OCI-LY1 (cell line): Measurements from ENCODE around the gene TMIE.
A peak's percentile ranks its signal among the peaks of the same experiment; 100 is the strongest.

Source experiments
- H2AFZ ChIP-seq: fragments of 200-600 bp; sonication (generic), shearing (Covaris generic); 2 replicates; pipeline ENCODE4 v1.6.0; 2014; ENCODE audit warnings: antibody characterized with exemption, mild to moderate bottlenecking, low read length
- H3F3A ChIP-seq: fragments of 200-600 bp; sonication (generic), shearing (Covaris generic); 2 replicates; pipeline ENCODE4 v1.6.0; 2014; ENCODE audit warnings: mild to moderate bottlenecking, antibody characterized with exemption, low read length, moderate library complexity; ENCODE audit not compliant: insufficient read depth
- H3K27ac ChIP-seq: fragments of 200-600 bp; sonication (generic); 2 replicates; pipeline ENCODE4 v1.5.1; 2014; ENCODE audit warnings: low read length, mixed run types, mild to moderate bottlenecking, low read depth; ENCODE audit not compliant: poor library complexity, severe bottlenecking
- H3K27me3 ChIP-seq: fragments of 200-600 bp; sonication (generic); 2 replicates; pipeline ENCODE4 v1.6.0; 2014; ENCODE audit warnings: antibody characterized with exemption, mild to moderate bottlenecking, low read length, moderate library complexity; ENCODE audit not compliant: insufficient read depth
- H3K36me3 ChIP-seq: fragments of 200-600 bp; sonication (generic); 2 replicates; pipeline ENCODE4 v1.6.1; 2014; ENCODE audit warnings: mild to moderate bottlenecking, antibody characterized with exemption, low read length, moderate library complexity, mixed read lengths; ENCODE audit not compliant: insufficient read depth
- H3K4me1 ChIP-seq: fragments of 200-600 bp; sonication (generic); 2 replicates; pipeline ENCODE4 v1.5.1; 2014; ENCODE audit warnings: mild to moderate bottlenecking, low read length, moderate library complexity; ENCODE audit not compliant: insufficient read depth, severe bottlenecking
- H3K4me2 ChIP-seq: fragments of 200-600 bp; sonication (generic), shearing (Covaris generic); 2 replicates; pipeline ENCODE4 v1.6.1; 2014; ENCODE audit warnings: low read length
- H3K4me3 ChIP-seq: fragments of 200-600 bp; sonication (generic); 2 replicates; pipeline ENCODE4 v1.5.1; 2014; ENCODE audit warnings: low read length, low read depth, mild to moderate bottlenecking, mixed read lengths; ENCODE audit not compliant: poor library complexity, severe bottlenecking
- H3K79me2 ChIP-seq: fragments of 200-600 bp; shearing (Covaris generic); 2 replicates; pipeline ENCODE4 v1.6.1; 2016; ENCODE audit warnings: mixed run types, low read length, mixed read lengths; ENCODE audit not compliant: insufficient read depth
- H3K9ac ChIP-seq: fragments of 200-600 bp; sonication (generic), shearing (Covaris generic); 2 replicates; pipeline ENCODE4 v1.6.1; 2014; ENCODE audit warnings: mild to moderate bottlenecking, low read length, mixed read lengths
- H3K9me2 ChIP-seq: fragments of 200-600 bp; sonication (generic), shearing (Covaris generic); 2 replicates; pipeline ENCODE4 v1.6.1; 2014; ENCODE audit warnings: low read depth, mild to moderate bottlenecking, low read length, mixed read lengths
- H3K9me3 ChIP-seq: fragments of 200-600 bp; shearing (Covaris generic); 2 replicates; pipeline ENCODE4 v1.6.1; 2014; ENCODE audit warnings: low read length, mixed read lengths
- H4K20me1 ChIP-seq: fragments of 200-600 bp; sonication (generic), shearing (Covaris generic); 2 replicates; pipeline ENCODE4 v1.6.0; 2016; ENCODE audit warnings: mild to moderate bottlenecking, low read length; ENCODE audit not compliant: insufficient read depth
- EZH2 ChIP-seq: fragments of 200-600 bp; sonication (generic), shearing (Covaris generic); IDR thresholded peaks from 2 replicates; pipeline ENCODE4 v1.8.0; 2017; ENCODE audit warnings: borderline replicate concordance, mixed run types, mild to moderate bottlenecking, antibody characterized with exemption, low read length, moderate library complexity, mixed read lengths
- TF ChIP-seq, protein P1 (sequence below): fragments of 200-600 bp; sonication (generic), shearing (Covaris generic); IDR thresholded peaks from 2 replicates; pipeline ENCODE4 v1.5.1; 2017; ENCODE audit warnings: mild to moderate bottlenecking, antibody characterized with exemption, low read length, moderate library complexity, mixed read lengths

The TMIE gene

DNA sequence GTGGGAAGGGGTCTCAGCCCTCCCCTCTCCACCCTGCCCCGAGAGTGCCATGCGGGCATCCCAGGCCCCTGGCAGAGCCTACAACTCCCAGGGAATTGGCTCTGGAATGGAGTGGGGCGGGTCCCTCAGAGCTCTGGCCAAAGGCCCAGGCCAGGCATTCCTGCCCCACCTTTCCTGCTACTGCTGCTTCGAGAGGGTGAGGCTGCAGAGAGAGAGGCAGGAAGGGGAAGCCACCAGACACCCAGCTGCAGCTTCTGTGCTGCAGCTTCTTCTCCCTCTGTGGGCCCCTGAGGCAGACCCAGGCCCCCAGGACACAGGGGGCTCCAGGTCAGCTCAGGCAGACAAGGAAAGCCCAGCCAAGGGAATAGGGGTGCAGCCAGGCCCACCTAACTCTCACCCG, 10.4 kb upstream of the TMIE start:
- Histone ChIP-seq H3F3A (no peaks in the 10 kb centered on the region), H3K4me2 (no peak overlapping the region), H3K9me2 (no peaks in the 10 kb centered on the region), H4K20me1 (no peaks in the 10 kb centered on the region), H3K27ac (no peak overlapping the region), H3K9ac (no peak overlapping the region), H3K36me3 (no peaks in the 10 kb centered on the region), H3K4me1 (peaks cover 10% of the 10 kb centered on the region), H2AFZ (no peak overlapping the region), H3K4me3 (no peak overlapping the region), H3K79me2 (no peaks in the 10 kb centered on the region), H3K27me3 (peaks cover 3% of the 10 kb centered on the region; the same call in 1 of the 2 replicates), H3K9me3 (no peaks in the 10 kb centered on the region)
- no peak for TF ChIP-seq EZH2
- TF ChIP-seq, protein P1, sequence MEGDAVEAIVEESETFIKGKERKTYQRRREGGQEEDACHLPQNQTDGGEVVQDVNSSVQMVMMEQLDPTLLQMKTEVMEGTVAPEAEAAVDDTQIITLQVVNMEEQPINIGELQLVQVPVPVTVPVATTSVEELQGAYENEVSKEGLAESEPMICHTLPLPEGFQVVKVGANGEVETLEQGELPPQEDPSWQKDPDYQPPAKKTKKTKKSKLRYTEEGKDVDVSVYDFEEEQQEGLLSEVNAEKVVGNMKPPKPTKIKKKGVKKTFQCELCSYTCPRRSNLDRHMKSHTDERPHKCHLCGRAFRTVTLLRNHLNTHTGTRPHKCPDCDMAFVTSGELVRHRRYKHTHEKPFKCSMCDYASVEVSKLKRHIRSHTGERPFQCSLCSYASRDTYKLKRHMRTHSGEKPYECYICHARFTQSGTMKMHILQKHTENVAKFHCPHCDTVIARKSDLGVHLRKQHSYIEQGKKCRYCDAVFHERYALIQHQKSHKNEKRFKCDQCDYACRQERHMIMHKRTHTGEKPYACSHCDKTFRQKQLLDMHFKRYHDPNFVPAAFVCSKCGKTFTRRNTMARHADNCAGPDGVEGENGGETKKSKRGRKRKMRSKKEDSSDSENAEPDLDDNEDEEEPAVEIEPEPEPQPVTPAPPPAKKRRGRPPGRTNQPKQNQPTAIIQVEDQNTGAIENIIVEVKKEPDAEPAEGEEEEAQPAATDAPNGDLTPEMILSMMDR, result no peak

DNA sequence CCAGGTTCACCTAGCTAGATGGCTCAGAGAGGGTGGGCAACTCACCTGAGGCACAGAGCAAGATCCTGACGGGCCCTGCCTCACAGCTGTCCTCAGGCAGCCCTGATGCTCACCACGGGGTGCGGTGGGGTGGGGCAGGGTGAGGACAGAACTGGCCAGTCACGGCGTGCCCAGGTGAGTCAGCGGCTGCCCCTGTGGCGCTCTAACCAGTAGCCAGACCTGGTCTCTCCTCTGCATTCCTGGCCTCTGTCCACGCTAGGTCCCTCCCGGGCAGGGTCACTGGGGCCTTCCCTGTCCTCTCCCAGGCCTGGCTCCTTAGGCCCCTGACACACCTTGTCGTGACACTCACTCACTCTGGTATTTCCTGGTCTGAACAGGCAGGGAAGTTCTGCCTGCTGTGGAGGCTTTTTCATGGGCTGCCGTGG, 8.6 kb upstream of the TMIE start:
- Histone ChIP-seq H3K4me2 (no peak overlapping the region), H3K4me3 (no peak overlapping the region)

DNA sequence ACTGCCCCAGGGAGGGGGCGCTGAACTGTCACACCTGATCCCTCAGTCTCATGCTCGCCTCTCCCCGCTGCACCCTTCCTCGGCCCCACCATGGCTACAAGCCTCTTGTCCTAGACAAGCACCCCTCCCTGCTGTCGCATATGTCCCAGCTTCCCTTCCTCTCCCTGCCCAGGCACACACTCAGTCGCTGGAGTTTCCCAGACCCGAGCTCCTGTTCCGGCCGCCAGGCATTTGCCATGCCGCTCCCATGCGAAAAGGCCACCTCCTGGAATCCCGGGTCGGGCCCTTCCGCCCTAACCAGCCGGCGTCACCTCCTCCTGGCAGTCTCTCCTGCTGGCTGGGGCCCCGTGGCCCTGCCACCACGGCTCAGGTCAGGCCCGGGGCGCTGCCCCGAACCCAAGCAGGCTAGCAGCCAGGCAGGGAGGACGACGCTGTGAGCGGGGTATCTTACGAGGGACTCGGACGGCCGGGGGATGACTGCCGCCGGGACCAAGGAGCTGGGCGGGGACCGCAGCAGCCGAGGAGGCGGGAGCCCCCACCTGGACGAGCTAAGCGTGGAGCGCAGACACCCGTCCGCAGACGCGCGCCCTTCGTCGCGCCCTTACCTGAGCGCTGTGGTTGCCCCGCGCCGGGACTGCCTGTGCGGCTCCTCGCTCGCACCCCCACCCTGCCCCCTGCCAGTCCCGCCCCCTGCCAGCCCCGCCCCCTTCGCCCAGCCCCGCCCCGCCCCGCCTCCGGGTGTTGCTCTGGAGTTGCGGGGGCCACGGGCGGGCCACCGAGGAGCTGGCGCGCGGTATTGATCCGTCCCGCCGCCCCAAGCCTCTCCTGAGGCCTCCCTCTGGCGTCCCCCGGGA, 7.9 kb upstream of the TMIE start, which contains the start of gene ALS2CL:
TSS of gene ALS2CL (minus strand) at position 642 of the 854 bp plus-strand sequence. CDS start 4,239 bp downstream, outside the sequence.
- Histone ChIP-seq H3F3A (no peaks in the 10 kb centered on the region), H3K9me2 (no peaks in the 10 kb centered on the region), H3K9ac (no peak within 1 kb of the TSS), H2AFZ (no peak within 1 kb of the TSS), H3K27me3 (peaks cover 10% of the 10 kb centered on the region; the same call in 1 of the 2 replicates), H3K36me3 (no peaks in the 10 kb centered on the region), H3K79me2 (no peaks in the 10 kb centered on the region), H3K4me1 (peaks cover 10% of the 10 kb centered on the region), H3K4me3 (peak within 1 kb of the TSS; percentile 47), H3K9me3 (no peaks in the 10 kb centered on the region), H4K20me1 (no peaks in the 10 kb centered on the region), H3K4me2 (peak within 1 kb of the TSS; percentile 60), H3K27ac (no peak within 1 kb of the TSS)
- TF ChIP-seq EZH2, result no peak
- TF ChIP-seq, protein P1, result no peak

More for the DNA sequence above, 8.6 kb upstream of the TMIE start:
- Histone ChIP-seq H2AFZ (no peak overlapping the region), H3K27ac (no peak overlapping the region), H4K20me1 (no peaks in the 10 kb centered on the region), H3K9me2 (no peaks in the 10 kb centered on the region), H3K27me3 (peaks cover 9% of the 10 kb centered on the region; the same call in 1 of the 2 replicates), H3K9ac (no peak overlapping the region), H3K9me3 (no peaks in the 10 kb centered on the region), H3K4me1 (peaks cover 10% of the 10 kb centered on the region), H3K79me2 (no peaks in the 10 kb centered on the region), H3K36me3 (no peaks in the 10 kb centered on the region), H3F3A (no peaks in the 10 kb centered on the region)
- TF ChIP-seq, protein P1, result no peak
- TF ChIP-seq EZH2, result no peak
